HUES6 (cell line): Measurements from ENCODE around the gene CNNM4.
"Not testable (repeated sequence)": the region's sequence is repeated elsewhere in the genome, so short reads cannot be mapped to it uniquely, and the experiment has no call there.

Source experiments
- H3K27ac ChIP-seq: 2 replicates; pipeline ENCODE4 v1.7.0; 2013; ENCODE audit warnings: low read depth, mild to moderate bottlenecking, low read length, inconsistent platforms
- H3K27me3 ChIP-seq: 2 replicates; pipeline ENCODE4 v1.6.1; 2013; ENCODE audit warnings: low read length; ENCODE audit not compliant: control insufficient read depth, insufficient read depth
- H3K36me3 ChIP-seq: 2 replicates; pipeline ENCODE4 v1.6.1; 2013; ENCODE audit warnings: low read length; ENCODE audit not compliant: control insufficient read depth, insufficient read depth
- H3K4me1 ChIP-seq: 2 replicates; pipeline ENCODE4 v1.6.1; 2013; ENCODE audit warnings: low read length; ENCODE audit not compliant: control insufficient read depth, insufficient read depth
- H3K4me3 ChIP-seq: 2 replicates; pipeline ENCODE4 v1.5.1; 2013; ENCODE audit warnings: low read depth, low read length
- H3K9ac ChIP-seq: one replicate; pipeline ENCODE4 v1.6.1; 2013; ENCODE audit warnings: mild to moderate bottlenecking, low read length
- H3K9me3 ChIP-seq: 2 replicates; pipeline ENCODE4 v1.6.1; 2013; ENCODE audit warnings: low read depth, low read length; ENCODE audit not compliant: control insufficient read depth, insufficient read depth

CNNM4 gene

DNA sequence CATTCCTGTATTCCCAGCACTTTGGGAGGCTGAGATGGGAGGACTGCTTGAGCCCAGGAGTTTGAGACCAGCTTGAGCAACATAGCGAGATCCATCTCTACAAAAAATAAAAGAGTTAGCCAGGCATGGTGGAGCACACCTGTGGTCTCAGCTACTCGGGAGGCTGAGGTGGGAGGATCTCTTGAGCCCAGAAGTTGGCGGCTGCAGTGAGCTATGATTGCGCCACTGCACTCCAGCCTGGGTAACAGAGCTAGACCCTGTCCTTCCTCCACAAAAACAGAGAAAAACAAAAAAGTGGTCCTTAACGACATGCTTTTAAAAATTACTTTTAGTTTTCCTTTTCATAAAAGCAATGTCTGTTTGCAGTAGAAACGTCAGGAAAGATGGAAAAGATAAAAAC is 35.8 kb downstream of the CNNM4 start:
- not testable (repeated sequence) for H3K4me3 ChIP-seq, H3K36me3 ChIP-seq, H3K27me3 ChIP-seq, H3K27ac ChIP-seq, H3K9me3 ChIP-seq, H3K9ac ChIP-seq, H3K4me1 ChIP-seq

DNA sequence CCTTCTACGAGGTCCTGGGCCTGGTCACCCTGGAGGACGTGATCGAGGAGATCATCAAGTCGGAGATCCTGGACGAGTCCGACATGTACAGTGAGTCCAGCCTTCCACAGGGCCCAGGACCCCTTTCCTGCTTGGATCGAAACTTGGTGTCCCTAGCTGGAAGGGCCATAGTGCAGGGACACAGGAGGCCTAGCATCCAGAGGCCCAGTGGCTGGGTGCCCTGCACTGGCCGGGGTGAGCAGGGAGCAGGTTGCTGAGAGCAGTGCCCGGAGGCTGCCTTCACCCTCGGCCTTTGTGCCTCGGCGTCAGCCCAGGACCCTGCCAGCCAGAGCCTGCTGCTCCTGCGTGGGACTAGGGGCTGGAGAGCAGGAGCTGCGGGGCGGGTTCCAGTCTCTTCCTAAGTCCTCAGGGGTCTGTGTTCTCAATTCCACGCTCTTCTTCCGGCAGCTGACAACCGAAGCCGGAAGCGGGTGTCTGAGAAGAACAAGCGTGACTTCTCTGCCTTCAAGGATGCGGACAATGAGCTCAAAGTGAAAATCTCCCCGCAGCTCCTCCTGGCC is 36.4 kb downstream of the CNNM4 start:
- H3K9me3 ChIP-seq = no peaks in the 10 kb centered on the region
- H3K9ac ChIP-seq = no peak overlapping the region
- no peak overlapping the region for H3K27ac ChIP-seq
- peaks cover 3% of the 10 kb centered on the region; the same call in 1 of the 2 replicates for H3K4me1 ChIP-seq
- H3K4me3 ChIP-seq = no peak overlapping the region
- H3K36me3 ChIP-seq = peaks cover 12% of the 10 kb centered on the region
- no peaks in the 10 kb centered on the region for H3K27me3 ChIP-seq

DNA sequence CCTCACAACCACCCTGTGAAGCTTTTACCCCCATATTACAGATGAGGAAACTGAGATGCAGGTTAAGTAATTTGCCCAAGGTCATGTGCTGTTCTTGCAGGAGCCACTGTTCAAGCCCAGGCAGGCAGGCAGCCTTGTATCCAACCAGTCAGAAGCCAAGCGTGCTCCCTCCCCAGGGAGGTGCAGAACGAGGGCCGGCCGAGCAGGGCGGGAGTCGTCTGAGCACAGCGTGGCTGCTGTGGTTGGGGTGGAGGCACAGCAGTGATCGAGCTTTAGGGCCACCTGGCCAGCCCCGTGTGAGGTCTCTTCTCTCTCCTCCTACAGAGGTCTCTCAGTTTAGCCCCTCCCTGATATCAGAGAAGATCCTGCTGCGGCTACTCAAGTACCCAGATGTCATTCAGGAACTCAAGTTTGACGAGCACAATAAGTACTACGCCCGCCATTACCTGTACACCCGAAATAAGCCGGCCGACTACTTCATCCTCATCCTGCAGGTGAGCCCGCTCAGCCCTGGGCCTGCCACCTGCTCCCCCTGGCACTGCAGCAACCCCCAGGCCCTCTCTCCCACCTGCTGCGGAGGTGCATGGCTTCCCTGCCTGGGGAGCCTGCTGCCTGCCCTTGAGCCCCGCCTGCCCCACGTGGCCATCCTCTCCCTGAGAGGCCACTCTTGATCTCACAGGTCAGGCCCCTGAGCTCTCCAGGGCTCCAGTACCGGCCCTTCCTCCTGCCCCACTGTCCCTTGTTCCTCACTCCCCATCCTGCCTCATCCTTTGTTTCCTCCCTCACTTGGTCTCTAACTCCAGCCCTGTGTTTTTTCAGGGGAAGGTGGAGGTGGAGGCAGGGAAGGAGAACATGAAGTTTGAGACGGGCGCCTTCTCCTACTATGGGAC is 38.3 kb downstream of the CNNM4 start:
- Histone ChIP-seq H3K9me3 (no peaks in the 10 kb centered on the region), H3K4me1 (peaks cover 3% of the 10 kb centered on the region; the same call in 1 of the 2 replicates), H3K9ac (no peak overlapping the region), H3K4me3 (no peak overlapping the region), H3K27me3 (no peaks in the 10 kb centered on the region), H3K36me3 (peaks cover 15% of the 10 kb centered on the region), H3K27ac (no peak overlapping the region)

DNA sequence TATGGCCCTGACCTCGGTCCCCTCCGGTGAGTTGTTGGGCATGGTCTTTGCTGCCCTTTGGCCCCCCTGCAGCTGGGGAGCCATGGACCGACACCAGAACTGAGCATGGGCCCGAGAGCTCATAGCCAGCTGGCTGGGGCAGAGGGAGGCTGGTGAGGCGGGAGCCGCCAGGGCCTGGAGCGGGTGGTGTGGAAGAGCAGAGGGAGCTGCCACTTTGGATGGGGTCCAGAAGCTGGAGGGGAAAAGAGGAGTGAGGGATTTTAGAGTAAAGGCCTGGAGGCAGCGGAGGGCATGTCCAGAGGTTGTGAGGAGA is 38.9 kb downstream of the CNNM4 start:
- no peaks in the 10 kb centered on the region for H3K27me3 ChIP-seq
- no peak overlapping the region for H3K4me3 ChIP-seq
- H3K9me3 ChIP-seq = no peaks in the 10 kb centered on the region
- H3K9ac ChIP-seq = no peak overlapping the region
- peaks cover 15% of the 10 kb centered on the region for H3K36me3 ChIP-seq
- peaks cover 3% of the 10 kb centered on the region; the same call in 1 of the 2 replicates for H3K4me1 ChIP-seq
- H3K27ac ChIP-seq = no peak overlapping the region

DNA sequence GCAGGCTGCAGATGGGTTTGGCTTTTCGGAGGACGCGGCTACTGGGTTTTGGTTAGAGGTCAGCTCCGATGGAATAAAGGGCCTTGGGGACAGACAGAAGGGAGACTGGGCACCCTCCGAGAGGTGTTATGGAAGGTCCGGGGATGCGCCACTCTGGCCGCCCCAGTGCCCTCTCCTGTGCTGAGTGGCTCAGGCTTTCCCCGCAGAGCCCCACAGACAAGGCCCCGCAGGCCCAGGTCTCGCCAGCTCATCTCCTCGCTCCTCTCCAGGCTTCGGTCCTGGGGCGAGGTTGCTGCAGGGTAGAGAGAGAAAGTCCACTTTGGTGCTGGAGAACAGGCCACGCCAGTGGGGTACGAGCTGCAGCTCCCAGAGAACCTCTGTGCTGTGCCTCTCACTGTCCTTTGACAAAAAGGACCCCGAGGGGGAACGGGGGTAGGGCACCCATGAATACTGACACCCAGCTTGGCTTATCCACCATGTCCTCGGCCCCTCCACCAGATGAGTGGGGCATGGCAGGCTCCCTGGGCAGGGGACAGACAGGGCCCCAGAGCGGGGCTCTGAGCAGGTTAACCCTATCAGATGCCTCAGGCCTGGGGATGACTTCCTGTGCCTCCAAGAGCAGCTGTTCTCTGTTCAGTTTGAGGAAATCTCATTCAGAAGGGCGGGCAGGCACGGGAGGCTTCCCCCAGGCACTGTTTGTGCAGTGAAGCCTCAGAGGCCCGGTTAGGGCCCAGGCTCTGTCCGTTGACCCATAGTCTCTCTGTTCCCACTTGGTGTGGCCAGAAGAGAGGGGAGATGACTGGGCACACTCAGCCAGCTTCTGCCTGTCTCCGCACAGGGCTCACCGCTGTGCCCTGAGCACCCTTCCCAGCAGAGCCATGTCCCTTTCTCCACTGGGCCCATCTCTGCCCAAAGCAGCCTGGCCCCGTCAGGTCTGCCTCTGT is 39.6 kb downstream of the CNNM4 start:
- H3K9me3 ChIP-seq = no peaks in the 10 kb centered on the region
- H3K4me3 ChIP-seq = no peak overlapping the region
- H3K4me1 ChIP-seq = peaks cover 3% of the 10 kb centered on the region; the same call in 1 of the 2 replicates
- no peak overlapping the region for H3K27ac ChIP-seq
- no peak overlapping the region for H3K9ac ChIP-seq
- H3K36me3 ChIP-seq = peaks cover 15% of the 10 kb centered on the region
- H3K27me3 ChIP-seq = no peaks in the 10 kb centered on the region

DNA sequence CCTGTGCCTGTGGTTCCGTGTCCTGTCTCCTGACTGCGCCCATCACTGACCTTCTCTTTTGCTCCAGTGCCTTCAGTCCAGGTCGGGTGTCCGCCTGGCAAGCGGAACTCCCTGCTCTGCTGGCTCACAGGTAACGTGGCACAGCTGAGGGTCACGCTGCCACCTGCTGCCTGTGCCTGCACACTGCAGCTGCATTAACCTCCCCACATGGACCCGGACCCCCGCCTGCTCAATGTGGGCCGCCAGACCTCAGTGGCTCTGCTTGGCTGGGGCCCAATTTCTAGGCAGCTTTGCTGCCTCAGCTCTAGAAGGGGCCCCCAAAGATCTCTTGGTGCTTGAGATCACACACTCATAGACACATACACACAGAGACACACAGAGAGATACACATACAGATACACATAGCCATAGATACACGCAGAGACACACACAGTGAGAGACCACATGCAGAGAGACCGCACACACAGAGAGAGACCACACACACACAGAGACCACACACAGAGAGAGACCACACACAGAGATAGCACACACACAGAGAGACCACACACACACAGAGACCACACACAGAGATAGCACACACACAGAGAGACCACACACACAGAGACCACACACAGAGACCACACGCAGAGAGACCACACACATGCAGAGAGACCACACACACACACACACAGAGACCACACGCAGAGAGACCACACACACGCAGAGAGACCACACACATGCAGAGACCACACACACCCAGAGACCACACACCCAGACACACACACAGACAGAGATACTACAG is 40.5 kb downstream of the CNNM4 start:
- Histone ChIP-seq H3K27ac (no peak overlapping the region), H3K9ac (no peak overlapping the region), H3K4me3 (no peak overlapping the region), H3K4me1 (peaks cover 3% of the 10 kb centered on the region; the same call in 1 of the 2 replicates), H3K27me3 (no peaks in the 10 kb centered on the region), H3K9me3 (no peaks in the 10 kb centered on the region), H3K36me3 (peaks cover 15% of the 10 kb centered on the region)

DNA sequence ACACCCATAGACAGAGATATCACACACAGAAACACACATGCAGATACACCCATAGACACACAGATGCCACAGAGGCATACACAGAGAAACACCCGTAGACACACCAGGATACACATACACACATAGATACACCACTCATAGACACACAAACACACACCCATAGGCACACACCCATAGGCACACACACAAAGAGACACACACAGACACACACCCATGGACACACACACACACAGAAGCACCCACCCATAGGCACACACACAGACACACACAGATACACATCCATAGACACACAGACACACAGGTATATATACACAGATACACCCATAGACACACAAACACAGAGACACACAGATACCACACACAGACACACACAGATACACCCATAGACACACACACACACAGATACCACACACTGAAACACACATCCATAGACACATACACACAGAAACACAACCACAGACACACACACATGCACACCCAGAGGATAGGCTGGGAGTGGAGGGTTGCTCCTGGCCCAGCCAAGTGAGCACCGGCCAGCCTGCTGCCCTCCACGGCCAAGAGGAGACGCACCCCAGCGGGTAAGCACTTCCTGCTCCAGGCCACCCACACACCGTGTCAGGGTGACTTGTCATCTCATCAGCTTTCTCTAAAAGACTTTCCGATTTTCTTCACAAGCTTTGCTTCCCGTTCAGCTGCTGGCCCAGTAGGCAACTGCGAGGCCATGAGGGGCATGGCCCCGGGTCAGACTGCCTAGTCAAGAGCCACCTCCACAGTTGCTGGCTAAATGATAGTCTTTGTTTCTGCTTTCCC is 41.3 kb downstream of the CNNM4 start:
- H3K9me3 ChIP-seq = no peaks in the 10 kb centered on the region
- H3K9ac ChIP-seq = no peak overlapping the region
- no peak overlapping the region; the same call in 1 of the 2 replicates for H3K27ac ChIP-seq
- H3K4me3 ChIP-seq = no peak overlapping the region
- H3K36me3 ChIP-seq = peaks cover 15% of the 10 kb centered on the region
- H3K27me3 ChIP-seq = no peaks in the 10 kb centered on the region
- peaks cover 3% of the 10 kb centered on the region; the same call in 1 of the 2 replicates for H3K4me1 ChIP-seq

DNA sequence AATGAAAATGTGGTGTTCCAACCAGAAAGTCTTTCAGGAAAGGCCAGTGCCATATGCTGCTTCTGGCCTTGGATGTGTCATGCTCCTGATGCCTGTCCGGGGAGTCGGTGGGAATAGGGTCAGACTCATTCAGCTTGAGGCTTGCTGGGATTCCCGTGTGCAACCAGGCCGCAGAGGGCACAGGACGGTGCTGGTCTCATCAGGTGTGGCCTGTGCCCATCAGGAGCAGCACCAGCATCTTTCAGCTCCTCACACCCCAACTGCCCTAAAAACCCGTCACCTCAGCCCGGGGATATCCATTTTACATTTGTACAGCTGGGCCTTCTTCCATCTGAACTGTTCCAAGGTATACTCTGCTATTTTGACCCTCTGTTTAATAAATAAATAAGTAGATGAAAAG is 42.0 kb downstream of the CNNM4 start:
- Histone ChIP-seq H3K27ac (no peak overlapping the region), H3K27me3 (no peaks in the 10 kb centered on the region), H3K9ac (no peak overlapping the region)

DNA sequence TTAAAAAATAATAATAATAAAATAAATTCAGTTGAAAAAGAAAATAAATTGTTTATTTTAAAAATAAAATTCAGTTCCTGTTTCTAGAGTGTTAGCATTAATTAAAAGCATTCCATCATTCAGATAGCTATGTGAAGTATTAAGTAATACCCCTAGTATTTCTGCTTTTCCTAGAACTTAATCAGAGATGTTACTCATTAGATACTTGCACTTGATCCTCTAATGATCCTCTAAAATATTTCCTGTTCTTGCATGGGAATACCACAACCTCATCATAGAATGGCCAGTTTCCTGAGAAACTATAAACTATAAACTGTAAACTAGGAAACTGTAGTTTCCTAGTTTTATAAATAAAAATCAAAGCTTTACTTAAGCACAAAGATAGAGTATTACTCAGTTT is 44.3 kb downstream of the CNNM4 start:
- H3K9ac ChIP-seq = no peak overlapping the region
- no peak overlapping the region for H3K4me3 ChIP-seq
- no peaks in the 10 kb centered on the region for H3K9me3 ChIP-seq
- no peaks in the 10 kb centered on the region for H3K27me3 ChIP-seq
- peaks cover 10% of the 10 kb centered on the region for H3K36me3 ChIP-seq
- H3K27ac ChIP-seq = no peak overlapping the region
- H3K4me1 ChIP-seq = peaks cover 3% of the 10 kb centered on the region; the same call in 1 of the 2 replicates

More for the DNA sequence above, 42.0 kb downstream of the CNNM4 start:
- peaks cover 3% of the 10 kb centered on the region; the same call in 1 of the 2 replicates for H3K4me1 ChIP-seq
- H3K36me3 ChIP-seq = peaks cover 15% of the 10 kb centered on the region
- no peaks in the 10 kb centered on the region for H3K9me3 ChIP-seq
- H3K4me3 ChIP-seq = no peak overlapping the region

DNA sequence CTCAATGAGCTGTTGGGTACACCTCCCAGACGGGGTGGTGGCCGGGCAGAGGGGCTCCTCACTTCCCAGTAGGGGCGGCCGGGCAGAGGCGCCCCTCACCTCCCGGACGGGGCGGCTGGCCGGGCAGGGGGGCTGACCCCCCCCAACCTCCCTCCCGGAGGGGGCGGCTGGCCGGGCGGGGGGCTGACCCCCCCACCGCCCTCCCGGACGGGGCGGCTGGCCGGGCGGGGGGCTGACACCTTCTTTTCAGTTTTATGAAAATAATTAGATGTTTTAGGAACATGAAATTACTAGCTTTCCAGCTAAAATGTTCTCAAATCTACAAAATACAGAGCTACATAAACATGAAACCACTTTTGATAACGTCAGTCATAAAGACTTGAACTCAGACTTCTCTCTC is 45.2 kb downstream of the CNNM4 start:
- not testable (repeated sequence) for H3K9ac ChIP-seq, H3K4me3 ChIP-seq, H3K27ac ChIP-seq, H3K9me3 ChIP-seq, H3K4me1 ChIP-seq, H3K27me3 ChIP-seq
- peaks cover 16% of the 10 kb centered on the region for H3K36me3 ChIP-seq
